Erythroblast (primary cell): ENCODE data around the gene SPATA12.

Source experiments
- GATA1 ChIP-seq: IDR thresholded peaks from 2 replicates; pipeline ENCODE4 v1.6.1; 2011; ENCODE audit warnings: low read depth, mild to moderate bottlenecking, control low read depth, low read length, moderate library complexity
- POLR2A ChIP-seq: IDR thresholded peaks from 2 replicates; pipeline ENCODE4 v1.6.1; 2011; ENCODE audit warnings: mild to moderate bottlenecking, low read length

DNA sequence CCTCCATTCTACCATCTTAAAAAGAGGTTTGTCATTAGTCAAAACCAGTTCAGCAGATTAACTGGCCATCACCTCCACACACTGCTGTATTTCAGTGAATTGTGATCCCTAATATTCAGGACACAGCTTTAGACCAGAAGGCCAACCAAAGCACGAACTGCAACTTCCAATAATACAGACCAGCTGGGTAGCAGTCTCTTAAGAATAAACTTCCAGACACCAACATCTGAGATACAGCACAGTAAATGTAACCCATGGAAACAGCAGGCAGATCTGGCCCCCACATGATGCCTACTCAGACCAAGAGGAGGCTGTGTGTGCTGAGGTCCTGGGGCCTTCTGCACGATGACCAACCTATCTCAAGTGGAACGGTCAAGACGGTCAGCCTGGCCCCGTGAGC is 34.9 kb downstream of the SPATA12 start:
- TF ChIP-seq POLR2A, result no peak
- TF ChIP-seq GATA1, result no peak
